BE2C (cell line): ENCODE measurements around the gene GAS2.

Source experiments
- DNase-seq: peaks from one replicate; pipeline ENCODE4 v3.0.0-alpha.2; 2020
- H3K27me3 ChIP-seq: fragments of 250-450 bp; sonication (Bioruptor Pico); 2 replicates; pipeline ENCODE4 v1.5.1; 2020; ENCODE audit warnings: mild to moderate bottlenecking
- H3K36me3 ChIP-seq: fragments of 250-450 bp; sonication (Bioruptor Pico); 2 replicates; pipeline ENCODE4 v1.5.1; 2020; ENCODE audit warnings: mild to moderate bottlenecking
- H3K4me1 ChIP-seq: fragments of 250-450 bp; sonication (Bioruptor Pico); 2 replicates; pipeline ENCODE4 v1.5.1; 2020
- H3K4me3 ChIP-seq: 2 replicates; pipeline ENCODE4 v1.5.1; 2011; ENCODE audit warnings: low read depth, low read length
- H3K9me3 ChIP-seq: fragments of 250-450 bp; sonication (Bioruptor Pico); 2 replicates; pipeline ENCODE4 v1.5.1; 2020
- CTCF ChIP-seq: IDR thresholded peaks from 2 replicates; pipeline ENCODE4 v1.5.1; 2012; ENCODE audit warnings: mild to moderate bottlenecking, low read depth, low read length

Gene GAS2

DNA sequence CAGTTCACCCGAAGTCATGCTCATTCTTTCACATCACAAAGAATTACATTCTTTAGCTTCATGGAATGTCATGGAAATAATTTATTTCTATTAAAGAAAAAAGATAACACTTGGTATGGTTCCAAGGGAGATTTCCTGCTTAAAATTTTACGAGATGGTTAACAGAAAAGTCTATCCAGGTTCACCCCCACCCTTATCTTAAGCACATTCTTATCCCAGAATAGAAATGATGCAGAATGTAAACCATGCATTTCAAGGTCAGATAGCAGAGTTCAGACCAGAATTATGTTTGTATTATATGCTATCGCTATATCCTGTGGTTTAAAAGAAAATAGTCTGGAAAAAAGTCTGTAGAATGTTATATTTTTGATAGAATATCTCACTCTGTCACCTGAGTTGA is 58.7 kb downstream of the GAS2 start:
- H3K9me3 ChIP-seq: no peaks in the 10 kb centered on the region
- TF ChIP-seq CTCF: no peak
- no peak for DNase-seq
- no peak overlapping the region for H3K4me3 ChIP-seq
- no peaks in the 10 kb centered on the region for H3K4me1 ChIP-seq
- H3K27me3 ChIP-seq: no peaks in the 10 kb centered on the region
- H3K36me3 ChIP-seq: no peaks in the 10 kb centered on the region

GRCh38 chr11:22728600-22729389 is 62.4 kb downstream of the GAS2 start:
- Histone ChIP-seq H3K9me3 (no peaks in the 10 kb centered on the region), H3K4me3 (no peak overlapping the region), H3K27me3 (no peaks in the 10 kb centered on the region), H3K4me1 (no peaks in the 10 kb centered on the region), H3K36me3 (no peaks in the 10 kb centered on the region)
- no peak for DNase-seq
- no peak for TF ChIP-seq CTCF

DNA sequence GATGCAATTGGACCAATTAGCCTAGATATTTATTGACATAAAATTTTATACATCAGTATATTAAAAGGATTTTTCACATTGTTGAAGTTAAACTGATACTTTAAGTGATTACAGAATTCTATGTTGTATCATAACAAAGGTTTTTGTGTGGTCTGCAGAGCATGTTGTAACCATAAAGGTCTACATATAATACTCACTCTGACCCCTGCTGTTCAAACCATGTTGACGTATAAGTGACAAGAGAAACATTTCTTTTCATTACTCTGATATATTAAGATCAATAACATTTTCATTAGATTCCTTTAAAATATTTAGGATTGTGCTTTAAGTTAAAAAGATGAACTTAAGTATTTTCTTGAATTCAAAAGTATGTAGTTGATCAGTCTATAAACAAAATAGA is 63.9 kb downstream of the GAS2 start:
- H3K9me3 ChIP-seq: no peaks in the 10 kb centered on the region
- H3K4me3 ChIP-seq: no peak overlapping the region
- DNase-seq: no peak
- TF ChIP-seq CTCF: peak; percentile 37
- no peaks in the 10 kb centered on the region for H3K27me3 ChIP-seq
- no peaks in the 10 kb centered on the region for H3K4me1 ChIP-seq
- no peaks in the 10 kb centered on the region for H3K36me3 ChIP-seq

- no peak for DNase-seq
These were observed 66.2 kb downstream of the GAS2 start for GRCh38 chr11:22732588-22732987.

DNA sequence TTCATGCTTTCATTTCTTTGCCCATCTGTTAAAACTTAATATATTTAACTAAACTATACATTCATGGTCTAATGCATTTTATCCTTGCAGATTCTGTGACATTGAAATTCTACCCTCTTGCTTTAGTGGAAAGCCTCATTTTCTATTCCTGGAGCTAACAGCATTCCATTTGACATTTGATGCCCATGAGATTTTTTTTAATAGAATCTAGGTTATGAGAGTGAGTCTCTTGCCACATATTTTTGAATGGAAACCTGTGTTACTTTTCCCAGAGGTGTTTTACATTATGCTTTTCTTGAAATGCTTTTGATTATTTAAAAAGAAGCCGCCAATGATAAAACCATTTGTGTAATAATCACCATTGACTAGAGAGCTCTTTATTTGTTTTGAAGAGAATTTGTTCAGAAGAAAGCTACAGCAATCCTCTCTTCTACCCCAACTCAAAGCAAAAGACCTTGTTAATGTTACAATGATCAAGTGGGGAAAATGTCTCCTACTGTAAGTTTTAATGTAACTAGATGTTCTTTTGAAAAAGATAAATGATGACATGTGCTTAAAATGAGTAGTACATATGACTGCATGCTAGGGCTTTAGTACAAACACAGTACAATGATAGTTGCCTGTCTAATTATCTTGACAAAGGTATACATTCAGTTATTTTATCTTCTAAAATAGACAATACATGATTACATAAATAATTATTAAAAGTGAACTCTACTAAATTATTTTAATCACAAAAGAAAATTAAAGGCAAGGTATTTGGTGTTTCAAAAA is 67.3 kb downstream of the GAS2 start:
- Histone ChIP-seq H3K4me3 (no peak overlapping the region), H3K9me3 (no peaks in the 10 kb centered on the region), H3K36me3 (no peaks in the 10 kb centered on the region), H3K27me3 (no peaks in the 10 kb centered on the region), H3K4me1 (no peaks in the 10 kb centered on the region)
- TF ChIP-seq CTCF: no peak
- DNase-seq: no peak

More at GRCh38 chr11:22732588-22732987, 66.2 kb downstream of the GAS2 start:
- H3K36me3 ChIP-seq: no peaks in the 10 kb centered on the region
- TF ChIP-seq CTCF: no peak
- no peak overlapping the region for H3K4me3 ChIP-seq
- no peaks in the 10 kb centered on the region for H3K27me3 ChIP-seq
- no peaks in the 10 kb centered on the region for H3K9me3 ChIP-seq
- H3K4me1 ChIP-seq: no peaks in the 10 kb centered on the region
